SK-N-MC (cell line): ENCODE data around the gene STAG1.
"Not testable (repeated sequence)": the region's sequence is repeated elsewhere in the genome, so short reads cannot be mapped to it uniquely, and the experiment has no call there.

Experiments used
- EZH2 ChIP-seq: fragments of 200-600 bp; sonication (generic); IDR thresholded peaks from one replicate; pipeline ENCODE4 v1.6.1; 2017; ENCODE audit warnings: antibody characterized with exemption
- POLR2AphosphoS5 ChIP-seq: IDR thresholded peaks from 2 replicates; pipeline ENCODE4 v1.6.1; 2012; ENCODE audit warnings: mild to moderate bottlenecking, low read depth, low read length, borderline replicate concordance

DNA sequence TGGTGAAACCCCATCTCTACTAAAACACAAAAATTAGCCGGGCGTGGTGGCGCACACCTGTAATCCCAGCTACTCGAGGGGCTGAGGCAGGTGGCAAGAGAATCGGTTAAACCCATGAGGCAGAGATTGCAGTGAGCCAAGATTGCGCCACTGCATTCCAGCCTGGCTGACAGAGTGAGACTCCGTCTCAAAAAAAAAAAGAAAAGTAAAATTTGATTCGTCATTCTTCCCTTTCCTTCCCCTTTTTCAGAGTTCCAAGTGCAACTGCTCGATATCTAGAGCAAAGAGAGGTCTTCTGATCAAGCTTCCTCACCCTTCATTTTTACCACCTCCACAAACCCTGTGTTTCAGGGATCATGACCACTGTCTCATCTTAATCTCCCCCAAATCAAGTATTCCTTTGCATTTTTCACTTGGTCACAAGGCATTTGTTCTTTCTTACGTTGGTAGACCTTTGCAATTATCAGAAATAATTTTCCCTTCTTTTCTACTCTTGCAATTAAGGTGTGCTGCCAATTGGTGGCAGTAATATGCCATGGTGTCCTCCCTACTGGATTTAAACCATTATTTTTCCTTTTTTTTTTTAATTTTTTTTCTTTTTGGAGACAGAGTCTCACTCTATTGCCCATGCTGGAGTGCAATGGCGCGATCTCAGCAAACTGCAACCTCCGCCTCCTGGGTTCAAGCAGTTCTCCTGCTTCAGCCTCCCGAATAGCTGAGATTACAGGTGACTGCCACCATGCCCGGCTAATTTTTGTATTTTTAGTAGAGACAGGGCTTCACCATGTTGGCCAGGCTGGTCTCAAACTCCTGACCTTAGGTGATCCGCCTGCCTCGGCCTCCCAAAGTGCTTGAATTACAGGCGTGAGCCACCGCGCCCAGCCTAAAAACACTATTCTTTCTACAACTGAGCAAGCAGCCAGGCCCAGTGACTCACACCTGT lies 6.3 kb upstream of the STAG1 start:
- TF ChIP-seq POLR2AphosphoS5, EZH2: not testable (repeated sequence)
